ENCODE data around the gene TNPO3.
A peak's percentile ranks its signal among the peaks of the same experiment; 100 is the strongest.

TNPO3 gene

DNA sequence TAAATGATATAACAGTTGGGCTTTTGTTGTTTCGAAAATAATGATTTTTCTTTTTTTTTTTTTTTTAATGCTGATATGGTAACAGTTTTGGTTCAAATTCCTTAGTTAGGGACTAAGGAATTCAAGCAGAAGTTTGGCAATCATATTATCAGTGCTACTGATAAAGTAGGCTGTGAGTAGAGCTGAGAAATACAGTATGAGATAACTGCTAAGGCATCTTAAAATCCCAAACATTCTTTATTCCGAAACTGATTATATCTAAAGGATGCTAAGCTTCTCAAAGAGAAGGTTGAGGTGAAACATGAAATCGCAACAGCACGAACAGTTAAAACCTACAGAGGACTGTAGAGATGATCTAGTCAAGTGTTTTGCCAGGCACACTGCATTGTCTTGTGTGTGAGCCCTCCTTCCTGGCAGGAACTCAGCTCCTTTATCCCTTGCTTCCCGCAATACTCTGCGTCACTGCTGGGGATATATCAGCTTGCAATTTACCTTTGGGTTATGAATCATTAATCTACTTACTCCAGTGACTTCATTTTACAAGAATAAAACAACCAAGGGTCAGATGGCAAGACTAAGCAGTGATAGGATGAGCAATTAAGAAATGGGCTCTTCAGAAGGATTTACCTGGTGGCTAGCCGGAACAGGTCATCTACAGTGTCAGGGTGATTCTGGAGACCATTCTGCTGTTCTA, 80.5 kb downstream of the TNPO3 start:
- Mint-ChIP-seq H3K27me3 (ENCODE audit: low read depth) (no peaks in the 10 kb centered on the region), H3K27ac (peak overlapping the region in 2 of 3 experiments; percentile 19 to 58), H3K36me3 (ENCODE audit: low read depth) (peaks cover 78% of the 10 kb centered on the region), H3K4me3 (no peak overlapping the region), H3K9me3 (no peaks in the 10 kb centered on the region), H3K4me1 (no peaks in the 10 kb centered on the region)
- TF ChIP-seq, protein P1, sequence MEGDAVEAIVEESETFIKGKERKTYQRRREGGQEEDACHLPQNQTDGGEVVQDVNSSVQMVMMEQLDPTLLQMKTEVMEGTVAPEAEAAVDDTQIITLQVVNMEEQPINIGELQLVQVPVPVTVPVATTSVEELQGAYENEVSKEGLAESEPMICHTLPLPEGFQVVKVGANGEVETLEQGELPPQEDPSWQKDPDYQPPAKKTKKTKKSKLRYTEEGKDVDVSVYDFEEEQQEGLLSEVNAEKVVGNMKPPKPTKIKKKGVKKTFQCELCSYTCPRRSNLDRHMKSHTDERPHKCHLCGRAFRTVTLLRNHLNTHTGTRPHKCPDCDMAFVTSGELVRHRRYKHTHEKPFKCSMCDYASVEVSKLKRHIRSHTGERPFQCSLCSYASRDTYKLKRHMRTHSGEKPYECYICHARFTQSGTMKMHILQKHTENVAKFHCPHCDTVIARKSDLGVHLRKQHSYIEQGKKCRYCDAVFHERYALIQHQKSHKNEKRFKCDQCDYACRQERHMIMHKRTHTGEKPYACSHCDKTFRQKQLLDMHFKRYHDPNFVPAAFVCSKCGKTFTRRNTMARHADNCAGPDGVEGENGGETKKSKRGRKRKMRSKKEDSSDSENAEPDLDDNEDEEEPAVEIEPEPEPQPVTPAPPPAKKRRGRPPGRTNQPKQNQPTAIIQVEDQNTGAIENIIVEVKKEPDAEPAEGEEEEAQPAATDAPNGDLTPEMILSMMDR (IDR thresholded peaks at IDR 0.05; ENCODE audit: unreplicated experiment in 3 of 3) = no peak

DNA sequence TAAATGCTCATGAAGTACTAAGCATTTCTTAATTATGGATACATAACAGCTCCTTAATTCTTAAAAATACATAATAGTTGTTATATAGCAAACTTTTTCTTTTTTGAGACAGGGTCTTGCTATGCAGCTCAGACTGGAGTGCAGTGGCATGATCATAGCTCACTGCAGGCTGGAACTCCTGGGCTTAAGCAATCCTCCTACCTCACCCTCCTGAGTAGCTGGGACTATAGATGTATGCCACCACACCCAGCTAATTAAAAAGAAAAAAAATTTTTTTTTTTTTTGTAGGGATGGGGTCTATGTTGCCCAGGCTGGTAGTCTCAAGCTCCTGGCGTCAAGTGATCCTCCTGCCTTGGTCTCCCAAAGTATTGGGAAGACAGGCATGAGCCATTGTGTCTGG, 86.3 kb downstream of the TNPO3 start:
- H3K36me3 Mint-ChIP-seq (ENCODE audit: low read depth) = peaks cover 79% of the 10 kb centered on the region
- peaks cover 2% of the 10 kb centered on the region for H3K4me1 Mint-ChIP-seq
- no peaks in the 10 kb centered on the region for H3K27me3 Mint-ChIP-seq (ENCODE audit: low read depth)
- H3K27ac Mint-ChIP-seq = no peak overlapping the region
- peaks cover 6% of the 10 kb centered on the region for H3K9me3 Mint-ChIP-seq
- TF ChIP-seq, protein P1 (IDR thresholded peaks at IDR 0.05; ENCODE audit: unreplicated experiment in 3 of 3) = no peak
- H3K4me3 Mint-ChIP-seq = no peak overlapping the region

DNA sequence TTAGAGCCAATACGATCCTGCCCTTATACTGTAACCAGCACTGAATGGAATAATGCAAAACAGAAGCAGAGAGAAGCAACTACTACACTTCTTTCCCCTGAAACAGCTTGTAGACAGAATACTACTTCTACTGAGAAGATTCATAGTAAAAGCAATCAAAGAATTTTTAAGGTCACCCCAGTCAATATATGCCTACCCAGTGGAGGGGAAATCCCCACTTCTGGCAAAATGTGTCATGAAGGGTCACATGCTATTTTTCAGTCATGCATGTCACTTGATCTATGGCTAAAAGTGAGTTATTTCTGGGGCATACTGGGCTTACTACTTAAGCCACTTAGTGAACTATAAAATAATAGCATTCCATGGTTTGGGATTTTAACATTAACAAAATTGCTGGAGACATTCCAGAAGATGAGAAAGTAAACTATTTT, 91.6 kb downstream of the TNPO3 start:
- TF ChIP-seq, protein P1 (IDR thresholded peaks at IDR 0.05; ENCODE audit: unreplicated experiment in 3 of 3) = no peak
- peaks cover 84% of the 10 kb centered on the region for H3K36me3 Mint-ChIP-seq (ENCODE audit: low read depth)
- H3K9me3 Mint-ChIP-seq = peaks cover 6% of the 10 kb centered on the region
- no peaks in the 10 kb centered on the region for H3K27me3 Mint-ChIP-seq (ENCODE audit: low read depth)
- H3K4me3 Mint-ChIP-seq = no peak overlapping the region
- peaks cover 16% of the 10 kb centered on the region for H3K4me1 Mint-ChIP-seq
- H3K27ac Mint-ChIP-seq = peak overlapping the region; percentile 28 to 67 (median 61)

DNA sequence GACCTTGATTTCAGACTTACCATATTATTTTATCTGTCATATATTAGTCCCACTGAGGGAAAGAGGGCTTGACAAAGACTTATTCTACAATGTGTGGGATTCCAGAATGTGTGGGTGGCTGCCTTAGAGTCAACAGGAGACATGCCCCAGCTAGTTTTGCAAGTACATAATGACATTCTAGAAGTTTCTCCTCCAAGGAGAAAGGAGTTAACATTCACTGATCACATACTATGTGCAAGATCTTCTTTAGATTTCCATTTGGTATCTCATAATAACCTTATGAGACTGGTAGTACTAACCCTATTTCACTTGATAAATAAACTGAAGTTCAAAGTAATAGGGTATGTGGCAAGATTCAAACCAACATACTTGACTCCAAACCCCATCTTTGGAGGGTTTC, 92.0 kb downstream of the TNPO3 start:
- H3K27ac Mint-ChIP-seq = peak overlapping the region; percentile 28 to 67 (median 61)
- H3K4me3 Mint-ChIP-seq = no peak overlapping the region

DNA sequence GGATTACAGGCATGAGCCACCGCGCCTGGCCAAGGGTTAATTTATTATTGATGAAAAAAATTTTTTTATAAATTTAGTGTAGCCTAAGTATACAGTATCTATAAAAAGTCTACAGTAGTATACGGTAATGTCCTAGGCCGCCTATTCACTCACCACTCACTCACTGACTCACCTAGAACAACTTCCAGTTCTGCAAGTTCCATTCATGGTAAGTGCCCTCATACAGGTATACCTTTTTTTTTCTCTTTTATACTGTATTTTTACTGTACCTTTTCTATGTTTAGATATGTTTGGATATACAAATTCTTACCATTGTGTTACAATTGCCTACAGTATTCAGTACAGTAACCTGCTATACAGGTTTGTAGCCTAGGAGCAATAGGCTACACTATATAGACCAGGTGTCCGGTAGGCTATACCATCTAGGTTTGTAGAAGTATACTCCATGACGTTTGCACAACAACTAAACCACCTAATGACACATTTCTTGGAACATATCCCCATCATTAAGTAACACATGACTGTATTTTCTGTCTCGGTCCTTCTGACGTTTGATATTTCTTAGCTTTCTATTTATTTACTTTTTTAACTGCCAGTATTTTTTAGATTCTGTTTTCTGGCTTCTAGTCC, 93.8 kb downstream of the TNPO3 start:
- Mint-ChIP-seq H3K27ac (no peak overlapping the region), H3K4me3 (no peak overlapping the region), H3K4me1 (peaks cover 16% of the 10 kb centered on the region), H3K9me3 (peaks cover 6% of the 10 kb centered on the region), H3K27me3 (ENCODE audit: low read depth) (no peaks in the 10 kb centered on the region), H3K36me3 (ENCODE audit: low read depth) (peaks cover 82% of the 10 kb centered on the region)
- TF ChIP-seq, protein P1 (IDR thresholded peaks at IDR 0.05; ENCODE audit: unreplicated experiment in 3 of 3) = no peak

More for the DNA sequence above, 92.0 kb downstream of the TNPO3 start:
- TF ChIP-seq, protein P1 (IDR thresholded peaks at IDR 0.05; ENCODE audit: unreplicated experiment in 3 of 3) = no peak
- Mint-ChIP-seq H3K27me3 (ENCODE audit: low read depth) (no peaks in the 10 kb centered on the region), H3K36me3 (ENCODE audit: low read depth) (peaks cover 83% of the 10 kb centered on the region), H3K9me3 (peaks cover 6% of the 10 kb centered on the region), H3K4me1 (peaks cover 16% of the 10 kb centered on the region)
